KMS-11 (cell line): ENCODE measurements around the gene JAG2.

Experiments
- H2AFZ ChIP-seq: fragments of 200-600 bp; sonication (generic); 2 replicates; pipeline ENCODE4 v1.6.1; 2016; ENCODE audit warnings: antibody characterized with exemption, mixed run types, low read depth
- H3K27ac ChIP-seq: fragments of 200-600 bp; sonication (generic); 2 replicates; pipeline ENCODE4 v1.6.1; 2016; ENCODE audit warnings: mild to moderate bottlenecking, mixed run types
- H3K27me3 ChIP-seq: fragments of 200-600 bp; sonication (generic); 2 replicates; pipeline ENCODE4 v1.6.1; 2017; ENCODE audit warnings: mild to moderate bottlenecking, low read depth, mixed run types, moderate library complexity; ENCODE audit not compliant: insufficient read depth
- H3K36me3 ChIP-seq: fragments of 200-600 bp; sonication (generic); 2 replicates; pipeline ENCODE4 v1.6.1; 2017; ENCODE audit warnings: mild to moderate bottlenecking, mixed run types; ENCODE audit not compliant: insufficient read depth
- H3K4me1 ChIP-seq: fragments of 200-600 bp; sonication (generic); 2 replicates; pipeline ENCODE4 v1.6.1; 2016; ENCODE audit warnings: mild to moderate bottlenecking, low read depth, mixed run types; ENCODE audit not compliant: poor library complexity, severe bottlenecking
- H3K4me2 ChIP-seq: fragments of 200-600 bp; sonication (generic); 2 replicates; pipeline ENCODE4 v1.7.0; 2016; ENCODE audit warnings: mild to moderate bottlenecking, mixed run types
- H3K4me3 ChIP-seq: fragments of 200-600 bp; sonication (generic); IDR thresholded peaks from 2 replicates; pipeline ENCODE4 v1.6.1; 2017; ENCODE audit warnings: low read depth, low read length, mixed read lengths; ENCODE audit not compliant: insufficient read depth
- H3K79me2 ChIP-seq: fragments of 200-600 bp; sonication (generic); 2 replicates; pipeline ENCODE4 v1.6.1; 2016; ENCODE audit warnings: low read depth, mixed run types; ENCODE audit not compliant: insufficient read depth
- H3K9ac ChIP-seq: fragments of 200-600 bp; sonication (generic); 2 replicates; pipeline ENCODE4 v1.6.1; 2016; ENCODE audit warnings: mild to moderate bottlenecking, mixed run types
- H4K20me1 ChIP-seq: fragments of 200-600 bp; sonication (generic); 2 replicates; pipeline ENCODE4 v1.6.1; 2016; ENCODE audit warnings: mild to moderate bottlenecking, mixed run types; ENCODE audit not compliant: insufficient read depth
- CTCF ChIP-seq: fragments of 200-600 bp; sonication (generic); conservative IDR thresholded peaks from 2 replicates; pipeline ENCODE4 v1.6.1; 2017; ENCODE audit warnings: low read depth, mild to moderate bottlenecking, antibody characterized with exemption, low read length, moderate library complexity, mixed read lengths

JAG2 gene

GRCh38 chr14:105192866-105193731, 24.5 kb upstream of the JAG2 start:
- Histone ChIP-seq H3K4me3 (no peak overlapping the region), H3K36me3 (no peaks in the 10 kb centered on the region), H3K4me1 (peaks cover 4% of the 10 kb centered on the region), H3K27me3 (peaks cover 25% of the 10 kb centered on the region), H2AFZ (no peak overlapping the region), H3K27ac (no peak overlapping the region), H3K4me2 (no peak overlapping the region), H3K9ac (no peak overlapping the region), H3K79me2 (no peaks in the 10 kb centered on the region), H4K20me1 (no peaks in the 10 kb centered on the region)
- TF ChIP-seq CTCF: no peak

- Histone ChIP-seq H3K4me1 (no peaks in the 10 kb centered on the region), H2AFZ (no peak overlapping the region), H3K4me2 (no peak overlapping the region), H3K79me2 (no peaks in the 10 kb centered on the region), H4K20me1 (no peaks in the 10 kb centered on the region), H3K4me3 (no peak overlapping the region), H3K9ac (no peak overlapping the region), H3K27me3 (peaks cover 18% of the 10 kb centered on the region; the same call in 1 of the 2 replicates), H3K27ac (no peak overlapping the region), H3K36me3 (no peaks in the 10 kb centered on the region)
- TF ChIP-seq CTCF: no peak
These were observed 19.5 kb upstream of the JAG2 start for GRCh38 chr14:105187935-105188524.

- Histone ChIP-seq H2AFZ (no peak overlapping the region), H3K27me3 (peaks cover 15% of the 10 kb centered on the region; the same call in 1 of the 2 replicates), H3K4me2 (no peak overlapping the region), H3K9ac (no peak overlapping the region), H3K4me1 (no peaks in the 10 kb centered on the region), H4K20me1 (no peaks in the 10 kb centered on the region), H3K36me3 (no peaks in the 10 kb centered on the region), H3K79me2 (no peaks in the 10 kb centered on the region), H3K27ac (no peak overlapping the region), H3K4me3 (no peak overlapping the region)
- TF ChIP-seq CTCF: no peak
These were observed 18.5 kb upstream of the JAG2 start for GRCh38 chr14:105187116-105187515.

GRCh38 chr14:105185973-105186372, 17.4 kb upstream of the JAG2 start:
- Histone ChIP-seq H3K27me3 (peaks cover 13% of the 10 kb centered on the region; the same call in 1 of the 2 replicates), H3K79me2 (no peaks in the 10 kb centered on the region), H2AFZ (no peak overlapping the region), H3K27ac (no peak overlapping the region), H3K36me3 (no peaks in the 10 kb centered on the region), H3K9ac (no peak overlapping the region), H3K4me1 (no peaks in the 10 kb centered on the region), H3K4me2 (no peak overlapping the region), H3K4me3 (no peak overlapping the region), H4K20me1 (no peaks in the 10 kb centered on the region)
- TF ChIP-seq CTCF: no peak
